Fibroblast of skin of left quadriceps (primary cell): ENCODE data around the gene ZNF783.
A peak's percentile ranks its signal among the peaks of the same experiment; 100 is the strongest.
"Not testable (repeated sequence)": the region's sequence is repeated elsewhere in the genome, so short reads cannot be mapped to it uniquely, and the experiment has no call there.

Source experiments
- DNase-seq, 2 experiments: peaks; one replicate each; pipeline ENCODE4 v3.0.0-alpha.2; 2013; ENCODE audit warnings: low read depth in 2 of 2

The ZNF783 gene

GRCh38 chr7:149300620-149301285 lies 38.8 kb downstream of the ZNF783 start:
- DNase-seq, result no peak

DNA sequence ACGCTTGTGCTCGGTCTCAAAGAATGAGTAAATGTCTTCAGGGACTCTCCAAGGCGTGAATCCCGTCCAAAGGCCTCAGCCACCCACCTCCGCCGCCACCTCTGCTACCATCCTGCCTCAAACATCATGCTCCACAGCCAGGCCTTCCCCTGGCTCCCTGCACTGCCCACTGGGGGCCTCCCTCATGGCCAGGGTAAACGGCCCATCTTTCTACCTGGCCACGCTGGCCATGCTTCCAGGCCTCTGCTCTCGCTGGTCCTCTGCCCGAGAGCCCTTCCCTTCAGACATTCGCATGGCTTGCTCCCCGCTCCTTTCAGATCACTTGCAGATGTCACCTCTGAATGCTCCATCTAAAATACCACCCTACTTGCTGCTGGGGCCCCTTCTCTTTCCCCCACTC lies 40.2 kb downstream of the ZNF783 start:
- DNase-seq, result no peak

GRCh38 chr7:149302865-149303264 lies 40.9 kb downstream of the ZNF783 start:
- no peak for DNase-seq

DNA sequence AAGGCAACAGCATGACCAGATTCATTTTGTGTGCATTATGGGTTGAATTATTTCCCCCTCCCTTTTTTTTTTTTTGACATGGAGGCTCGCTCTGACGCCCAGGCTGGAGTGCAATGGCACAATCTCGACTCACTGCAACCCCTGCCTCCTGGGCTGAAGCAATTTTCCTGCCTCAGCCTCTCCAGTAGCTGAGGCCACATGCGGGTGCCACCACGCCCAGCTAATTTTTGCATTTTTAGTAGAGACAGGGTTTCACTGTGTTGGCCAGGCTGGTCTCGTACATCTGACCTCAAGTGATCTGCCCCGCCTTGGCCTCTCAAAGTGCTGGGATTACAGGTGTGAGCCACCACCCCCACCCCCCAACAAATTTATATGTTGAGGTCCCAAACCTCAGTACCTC lies 42.0 kb downstream of the ZNF783 start:
- no peak for DNase-seq

GRCh38 chr7:149306854-149307253 lies 44.9 kb downstream of the ZNF783 start:
- no peak for DNase-seq

- DNase-seq, result no peak
Observed at GRCh38 chr7:149307775-149308501, 45.9 kb downstream of the ZNF783 start.

DNA sequence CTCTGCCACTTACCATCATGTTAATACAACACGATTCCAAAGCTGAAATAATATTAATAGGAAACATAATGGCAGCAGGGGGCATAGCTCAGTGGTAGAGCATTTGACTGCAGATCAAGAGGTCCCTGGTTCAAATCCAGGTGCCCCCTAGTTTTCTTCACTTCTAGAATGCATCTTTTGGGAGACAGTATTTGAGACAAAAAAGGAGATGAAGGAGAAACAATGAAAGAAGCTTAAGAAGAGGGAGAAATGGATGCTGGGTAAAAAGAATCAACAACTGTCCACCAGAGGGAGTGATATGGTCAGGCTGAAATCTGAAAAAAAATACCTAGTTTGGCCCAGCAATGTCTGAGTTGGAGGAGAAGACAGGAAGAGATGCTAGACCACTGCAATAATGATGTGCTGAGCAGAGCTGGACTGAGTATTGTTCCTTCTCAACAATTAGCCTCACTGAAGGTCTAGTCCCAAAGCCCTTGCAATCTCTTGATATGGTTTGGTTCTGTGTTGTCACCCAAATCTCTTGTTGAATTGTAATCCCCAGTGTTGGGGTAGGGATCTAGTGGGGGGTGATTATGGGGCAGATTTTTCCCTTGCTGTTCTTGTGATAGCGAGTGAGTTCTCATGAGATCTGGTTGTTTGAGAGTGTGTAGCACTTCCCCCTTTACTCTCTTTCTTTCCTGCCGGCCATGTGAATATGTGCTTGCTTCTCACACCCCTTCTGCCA lies 48.3 kb downstream of the ZNF783 start:
- DNase-seq, result peak; percentile 40 to 47

GRCh38 chr7:149310990-149311573 lies 49.1 kb downstream of the ZNF783 start:
- no peak for DNase-seq

DNA sequence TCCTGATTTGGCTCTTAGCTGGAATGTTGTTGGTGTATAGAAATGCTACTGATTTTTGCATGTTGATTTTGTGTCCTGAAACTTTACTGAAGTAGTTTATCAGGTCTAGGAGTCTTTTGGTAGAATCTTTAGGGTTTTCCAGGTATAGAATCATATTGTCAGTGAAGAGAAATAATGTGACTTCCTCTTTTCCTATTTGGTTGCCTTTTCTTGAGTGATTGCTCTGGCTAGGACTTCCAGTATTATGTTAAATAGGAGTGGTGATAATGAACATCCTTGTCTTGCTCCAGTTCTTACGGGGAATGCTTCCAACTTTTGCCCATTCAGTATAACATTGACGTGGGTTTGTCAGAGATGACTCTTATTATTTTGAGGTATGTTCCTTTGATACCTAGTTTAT lies 52.0 kb downstream of the ZNF783 start:
- no peak for DNase-seq

DNA sequence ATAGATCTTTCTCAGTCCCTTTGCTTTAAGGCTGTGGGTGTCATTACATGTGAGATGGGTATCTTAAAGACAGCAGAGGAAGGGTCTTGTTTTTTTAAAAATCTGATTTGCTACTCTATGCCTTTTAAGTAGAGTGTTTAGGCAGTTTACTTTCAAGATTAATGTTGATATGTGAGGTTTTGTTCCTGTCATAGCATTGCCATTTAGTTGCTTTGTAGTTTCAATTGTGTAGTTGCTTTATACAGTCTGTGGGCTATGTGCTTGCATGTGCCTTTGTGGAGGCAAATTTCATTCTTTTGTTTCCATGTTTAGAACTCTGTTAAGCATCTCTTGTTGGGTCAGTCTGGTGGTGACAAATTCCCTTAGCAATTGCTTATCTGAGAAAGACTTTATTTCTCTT lies 54.6 kb downstream of the ZNF783 start:
- no peak for DNase-seq

DNA sequence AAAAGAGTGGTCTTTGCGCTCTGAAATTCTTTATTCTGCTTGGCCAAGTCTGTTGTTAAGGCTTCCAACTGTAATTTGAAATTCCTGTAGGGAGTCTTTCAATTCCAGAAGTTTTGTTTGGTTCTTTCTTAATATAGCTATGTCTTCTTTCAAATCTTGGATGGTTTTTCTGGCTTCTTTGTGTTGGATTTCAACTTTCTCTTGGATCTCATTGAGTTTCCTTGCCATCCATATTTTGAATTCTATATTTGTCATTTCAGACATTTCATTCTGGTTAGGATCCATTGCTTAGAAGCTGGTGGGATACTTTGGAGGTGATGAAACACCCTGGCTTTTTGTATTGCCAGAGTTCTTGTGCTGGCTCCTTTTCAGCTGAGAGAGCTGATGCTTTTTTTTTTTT lies 55.5 kb downstream of the ZNF783 start:
- no peak for DNase-seq

DNA sequence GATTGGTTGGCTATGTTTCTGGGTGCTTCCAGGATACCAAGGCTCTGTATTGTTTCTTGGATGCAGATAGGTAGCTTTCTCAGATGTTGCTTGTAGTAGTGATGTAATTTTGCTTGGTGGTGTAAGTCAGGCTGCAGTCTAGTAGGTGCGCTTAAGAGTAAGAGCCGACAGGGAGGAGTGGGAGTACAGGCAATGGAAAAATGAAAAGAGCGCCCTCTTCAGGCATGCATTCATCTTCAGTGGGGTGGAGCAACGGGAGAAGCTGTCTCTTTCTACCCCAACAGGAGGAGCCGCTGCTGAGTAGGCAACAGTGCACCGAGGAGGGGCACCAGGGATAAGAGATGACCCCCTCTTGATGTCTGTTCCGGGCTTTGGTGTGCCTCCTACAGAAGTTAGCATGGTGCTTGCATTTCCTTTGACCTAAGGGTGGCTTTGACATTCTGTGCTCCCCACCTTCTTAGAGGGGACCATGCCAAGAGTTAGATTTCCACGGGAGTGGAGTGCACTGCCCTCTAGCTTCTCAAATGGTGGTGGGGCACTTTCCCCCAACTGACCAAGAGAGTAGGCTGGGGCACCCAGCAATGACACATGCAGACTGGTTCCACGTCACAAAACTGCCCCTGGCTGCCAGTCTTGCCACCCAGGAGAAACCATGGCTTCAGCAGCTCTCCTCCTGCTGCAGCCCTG lies 56.1 kb downstream of the ZNF783 start:
- DNase-seq, result no peak

DNA sequence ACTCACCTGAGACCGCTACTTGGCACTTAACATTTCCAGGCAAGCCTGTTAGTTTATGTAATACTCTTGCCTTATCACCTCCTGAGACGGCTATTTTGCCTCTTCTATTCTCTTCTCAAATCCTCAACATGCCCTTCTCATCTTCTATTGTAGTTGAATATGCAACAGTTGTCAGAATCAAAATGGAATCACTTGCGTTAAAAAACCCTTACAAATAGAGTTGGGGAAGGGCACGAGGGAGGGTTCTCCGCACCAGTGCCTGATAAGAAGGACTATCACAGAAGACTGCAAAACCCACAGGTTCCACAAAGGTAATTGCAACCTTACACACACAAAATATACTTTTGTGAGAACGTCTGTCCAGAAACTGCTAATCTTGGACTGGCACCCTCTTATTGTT lies 57.4 kb downstream of the ZNF783 start:
- DNase-seq, result no peak

DNA sequence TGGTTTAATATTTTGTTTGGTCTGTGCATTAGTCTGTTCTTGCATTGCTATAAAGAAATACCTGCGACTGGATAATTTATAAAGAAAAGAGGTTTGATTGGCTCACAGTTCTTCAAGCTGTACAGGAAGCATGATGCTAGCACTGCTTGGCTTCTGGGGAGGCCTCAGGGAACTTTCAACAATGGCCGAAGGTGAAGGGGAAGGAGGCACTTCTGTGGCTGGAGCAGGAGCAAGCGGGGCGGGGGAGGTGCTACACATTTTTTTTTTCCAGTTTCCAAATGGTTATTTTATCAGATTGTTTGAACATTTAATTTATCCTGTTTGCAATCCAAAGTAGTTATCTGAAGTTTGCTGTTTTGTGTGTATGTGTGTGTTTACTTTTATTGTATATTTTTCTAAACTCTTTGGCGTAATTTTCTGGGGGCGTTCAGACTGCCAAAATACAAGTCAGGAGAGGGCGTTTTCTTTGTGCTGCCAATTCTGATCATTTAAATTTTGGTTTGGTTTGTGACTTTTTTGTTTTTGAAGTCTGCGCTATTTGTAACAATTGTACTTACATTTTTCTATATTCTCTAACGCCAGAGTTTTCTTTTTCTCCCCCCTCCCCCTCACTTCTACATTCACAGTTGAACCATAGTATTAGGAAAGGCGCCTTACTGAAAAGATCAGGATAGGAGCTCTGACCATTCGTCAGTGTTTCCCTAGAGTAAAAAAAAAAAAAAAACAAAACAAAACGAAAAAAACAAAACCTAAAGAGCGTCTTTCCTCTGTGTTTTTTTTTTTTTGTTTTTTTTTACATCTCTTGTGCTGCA lies 58.5 kb downstream of the ZNF783 start:
- no peak for DNase-seq

DNA sequence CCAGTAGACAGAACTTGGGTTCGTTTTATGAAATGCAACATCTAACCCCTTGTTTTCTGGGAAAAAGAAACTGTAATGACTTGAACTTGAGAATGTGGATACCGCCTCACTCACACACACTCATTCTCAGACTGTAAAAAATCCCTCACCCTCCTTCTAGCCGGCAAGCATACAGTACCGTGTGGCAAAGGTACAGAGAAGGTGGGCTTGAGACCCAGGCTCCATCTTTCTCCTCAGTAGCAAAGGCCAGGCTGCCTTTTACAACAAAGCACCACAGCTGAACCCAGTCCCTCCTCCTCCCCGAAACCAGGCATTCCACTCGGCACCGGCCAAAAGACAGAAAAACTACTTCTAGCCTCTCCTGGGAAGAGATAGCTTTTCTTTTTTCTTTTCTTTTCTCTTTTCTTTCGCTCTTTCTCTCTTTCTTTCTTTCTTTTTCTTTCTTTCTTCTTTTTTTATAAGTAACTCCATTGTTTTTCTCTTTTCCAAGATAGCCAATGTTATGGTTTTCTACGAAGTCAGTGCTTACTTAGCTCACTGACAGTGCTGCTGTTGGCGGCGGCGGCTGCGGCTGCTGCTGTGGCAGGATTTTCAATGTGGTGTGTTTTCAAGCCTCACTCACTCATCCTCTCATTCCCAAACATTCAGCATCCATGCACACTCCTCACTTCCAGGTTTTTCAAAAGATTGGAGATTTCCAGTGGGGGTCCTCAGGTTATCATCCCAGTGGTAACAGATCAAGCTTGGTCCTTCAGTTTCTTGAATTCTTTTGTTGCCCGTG lies 59.3 kb downstream of the ZNF783 start:
- not testable (repeated sequence) for DNase-seq

GRCh38 chr7:149321978-149322541 lies 60.1 kb downstream of the ZNF783 start:
- DNase-seq, result no peak

- DNase-seq, result no peak
Observed at GRCh38 chr7:149322737-149323136, 60.7 kb downstream of the ZNF783 start.

DNA sequence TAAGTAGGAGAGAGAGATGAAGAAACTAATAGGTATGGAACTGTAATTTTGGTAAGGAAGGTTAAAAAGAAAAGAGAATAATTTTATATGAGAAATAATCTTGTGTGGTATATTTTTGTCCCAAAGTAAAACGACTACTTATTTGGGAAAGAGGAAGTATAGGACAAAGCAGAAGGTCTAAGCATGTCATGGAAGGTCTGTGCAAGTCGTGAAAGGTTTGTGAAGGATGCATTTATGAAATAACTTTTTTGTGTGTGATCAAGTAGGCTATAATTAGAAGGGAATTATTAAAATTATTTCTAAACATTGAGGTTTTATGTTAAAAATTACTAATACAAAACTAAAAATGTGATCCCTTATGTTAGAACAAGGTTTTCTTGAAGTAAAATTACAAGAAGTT lies 63.3 kb downstream of the ZNF783 start:
- no peak for DNase-seq

DNA sequence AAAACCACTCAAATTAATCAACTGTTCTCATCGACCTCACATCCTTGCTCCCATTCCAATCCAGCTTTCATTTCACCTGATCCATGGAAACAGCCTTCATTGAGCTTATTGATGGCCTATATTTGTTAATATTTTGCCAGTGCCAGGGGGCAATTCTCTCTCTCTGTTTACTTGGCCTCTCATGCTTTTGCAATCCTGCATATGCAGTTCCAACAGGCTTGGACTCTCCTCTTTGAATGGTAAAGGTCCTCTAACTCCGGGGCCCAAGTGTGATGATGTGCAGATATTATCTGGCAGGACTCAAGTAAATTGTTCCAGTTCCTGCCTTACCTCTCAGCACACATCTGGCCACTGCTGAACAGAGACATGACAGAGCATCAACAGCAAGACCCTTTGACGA lies 67.3 kb downstream of the ZNF783 start:
- DNase-seq, result no peak

GRCh38 chr7:149329766-149330334 lies 67.9 kb downstream of the ZNF783 start:
- DNase-seq, result no peak
